A549 (cell line): ENCODE results near the gene TMEM222. TPM values are rescaled to one million over a fixed set of nuclear protein-coding genes. Genes with fewer than 3 reads are reported as not detected.
A peak's percentile ranks its signal among the peaks of the same experiment; 100 is the strongest.

Experiments
- ATAC-seq, 2 experiments: fragments of 200-7000 bp in 1 of 2; fragments of >200 bp in 1 of 2; cut with Nextera tagmentation in 1 of 2; cut with Tn5 transposase in 1 of 2; 3 replicates each; pipeline versions ENCODE4 v1.8.0 to v1.9.1; 2018 to 2020; ENCODE audit warnings: mild to moderate bottlenecking in 1 of 2, moderate library complexity in 1 of 2
- CTCF ChIA-PET: fragments of 300-600 bp; sonication (Branson Sonifier 250); formaldehyde crosslinking; extraction: SDS; loops from one replicate; lab custom pipeline; 2021; ENCODE audit warnings: antibody characterized with exemption, inconsistent platforms; lab: Yijun Ruan, JAX
- POLR2A ChIA-PET: fragments of 350-600 bp; formaldehyde crosslinking; extraction: SDS; loops from one replicate; lab custom pipeline; 2021; ENCODE audit warnings: antibody characterized with exemption, inconsistent platforms; lab: Yijun Ruan, JAX
- DNase-seq, 2 experiments: peaks; one replicate each; pipeline versions ENCODE4 v3.0.0 to v3.0.0-alpha.2; 2011 to 2016; ENCODE audit warnings: low read depth in 1 of 2, low spot score in 1 of 2
- FAIRE-seq: peaks from 2 replicates; lab custom pipeline; 2011; peaks lifted over from hg19 to GRCh38; lab: Jason Lieb, UNC
- H3K27ac ChIP-seq, 2 experiments: fragments of >200 bp; sonication (Bioruptor Twin); formaldehyde crosslinking; 3 replicates each; pipeline ENCODE4 v1.5.1; 2016 to 2017
- H3K4me1 ChIP-seq: fragments of >200 bp; sonication (Bioruptor Twin); formaldehyde crosslinking; 3 replicates; pipeline ENCODE4 v1.6.1; 2016
- H3K4me2 ChIP-seq: fragments of >200 bp; sonication (Bioruptor Twin); formaldehyde crosslinking; 3 replicates; pipeline ENCODE4 v1.6.1; 2016
- H3K4me3 ChIP-seq: fragments of >200 bp; sonication (Bioruptor Twin); formaldehyde crosslinking; 3 replicates; pipeline ENCODE4 v1.5.1; 2016
- H3K9me3 ChIP-seq: fragments of >200 bp; sonication (Bioruptor Twin); formaldehyde crosslinking; 3 replicates; pipeline ENCODE4 v1.6.1; 2016
- FOSL2 ChIP-seq, 2 experiments: fragments of 450-650 bp in 1 of 2; fragments of >200 bp in 1 of 2; sonication (Bioruptor Twin) in 1 of 2; formaldehyde crosslinking; IDR thresholded peaks; 2 replicates each; pipeline versions ENCODE4 v1.5.0 to v1.6.1; 2016 to 2020; ENCODE audit warnings: mild to moderate bottlenecking in 1 of 2, moderate library complexity in 1 of 2
- FOXS1 ChIP-seq: fragments of 250-450 bp; sonication (Bioruptor Pico); IDR thresholded peaks from 2 replicates; pipeline ENCODE4 v1.5.0; 2020; ENCODE audit warnings: mild to moderate bottlenecking, moderate library complexity
- HEYL ChIP-seq: fragments of 250-450 bp; sonication (Bioruptor Pico); IDR thresholded peaks from 2 replicates; pipeline ENCODE4 v1.8.0; 2021; ENCODE audit warnings: mild to moderate bottlenecking, moderate library complexity
- HOXA7 ChIP-seq: fragments of 250-450 bp; sonication (Bioruptor Pico); IDR thresholded peaks from 2 replicates; pipeline ENCODE4 v1.5.0; 2020; ENCODE audit warnings: mild to moderate bottlenecking, moderate library complexity
- HOXB13 ChIP-seq: fragments of 250-450 bp; sonication (Bioruptor Pico); IDR thresholded peaks from 2 replicates; pipeline ENCODE4 v1.5.0; 2020; ENCODE audit warnings: low read depth, mild to moderate bottlenecking, moderate library complexity
- PBX3 ChIP-seq: IDR thresholded peaks from 2 replicates; pipeline ENCODE4 v1.6.1; 2012
- POLR2A ChIP-seq: IDR thresholded peaks from 2 replicates; pipeline ENCODE4 v1.6.1; 2012; ENCODE audit warnings: mild to moderate bottlenecking, low read length
- RAD21 ChIP-seq, 2 experiments: fragments of >200 bp in 1 of 2; sonication (Bioruptor Twin) in 1 of 2; formaldehyde crosslinking in 1 of 2; IDR thresholded peaks in 1 of 2; conservative IDR thresholded peaks in 1 of 2; 2 replicates in 1 of 2; 3 replicates in 1 of 2; pipeline ENCODE4 v1.6.1; 2012 to 2018; ENCODE audit warnings: inconsistent platforms in 1 of 2
- RCOR1 ChIP-seq: fragments of 150-350 bp; IDR thresholded peaks from 2 replicates; pipeline ENCODE4 v1.6.1; 2014; ENCODE audit warnings: antibody characterized with exemption, low read length, low read depth
- SMC3 ChIP-seq: fragments of >200 bp; sonication (Bioruptor Twin); formaldehyde crosslinking; IDR thresholded peaks from 3 replicates; pipeline ENCODE4 v1.6.1; 2018; ENCODE audit warnings: inconsistent platforms
- ZNF302 ChIP-seq: fragments of 250-450 bp; sonication (Bioruptor Pico); IDR thresholded peaks from 2 replicates; pipeline ENCODE4 v1.9.0; 2021; ENCODE audit warnings: inconsistent platforms, mild to moderate bottlenecking, moderate library complexity
- WGBS: methylation state at CpG from one replicate; pipeline ENCODE4 v1.1.6; 2017; ENCODE audit errors: missing lambda C conversion rate; 5-methylcytosine and 5-hydroxymethylcytosine counted together
- polyA plus RNA-seq, 4 experiments: library from polyadenylated mRNA; depleted of rRNA in 3 of 4; stranded (reverse); fragments of >200 nt; fragmentation: RNase III in 1 of 4; extraction: RNeasy Plus Mini Kit Qiagen cat#74134 plus additional on column Dnase treatment in 1 of 4; gene quantifications; 2 replicates in 3 of 4; 3 replicates in 1 of 4; pipeline ENCODE4 v1.2.3, GENCODE V29; 2011 to 2017
- TF ChIP-seq, protein P1 (sequence below): fragments of >200 bp; sonication (Bioruptor Twin); formaldehyde crosslinking; IDR thresholded peaks from 3 replicates; pipeline ENCODE4 v1.5.1; 2016
- TF ChIP-seq, protein P2 (sequence below): IDR thresholded peaks from 2 replicates; pipeline ENCODE4 v1.6.1; 2012

TMEM222 gene
- polyA plus RNA-seq, 2 of the 4 experiments (the other 2 are of a cell fraction): 28.4 to 30.0 TPM

- peak overlapping the region; percentile 57 to 71; a peak in 5 of 6 replicates for H3K27ac ChIP-seq
- WGBS: 32% methylated on average over 8 of the region's 14 CpGs
- peak overlapping the region; percentile 33; the same call in 1 of the 3 replicates for H3K4me2 ChIP-seq
- ChIA-PET CTCF (interaction anchor here (0.6 to 10.6 kb wide), 38 partner anchors 9 to 653 kb away, joined by 3 to 215 read pairs (median 5); partner anchors contain the start of genes AHDC1, CD164L2, GPR3 and SYTL1), POLR2A (no interaction called here)
- no peak overlapping the region for H3K4me3 ChIP-seq
- FAIRE-seq (no peak), ATAC-seq (peak; percentile 52 to 78; a peak in 5 of 6 replicates), DNase-seq (peak in 1 of 2 experiments; percentile 75)
- H3K4me1 ChIP-seq: peaks cover 23% of the 10 kb centered on the region
- H3K9me3 ChIP-seq: no peaks in the 10 kb centered on the region
- no peak for TF ChIP-seq HOXA7 (CRISPR knock-in tag)
- TF ChIP-seq HOXB13: no peak
- no peak for TF ChIP-seq POLR2A
Measured at GRCh38 chr1:27299385-27300271, 22.3 kb upstream of the TMEM222 start.

DNA sequence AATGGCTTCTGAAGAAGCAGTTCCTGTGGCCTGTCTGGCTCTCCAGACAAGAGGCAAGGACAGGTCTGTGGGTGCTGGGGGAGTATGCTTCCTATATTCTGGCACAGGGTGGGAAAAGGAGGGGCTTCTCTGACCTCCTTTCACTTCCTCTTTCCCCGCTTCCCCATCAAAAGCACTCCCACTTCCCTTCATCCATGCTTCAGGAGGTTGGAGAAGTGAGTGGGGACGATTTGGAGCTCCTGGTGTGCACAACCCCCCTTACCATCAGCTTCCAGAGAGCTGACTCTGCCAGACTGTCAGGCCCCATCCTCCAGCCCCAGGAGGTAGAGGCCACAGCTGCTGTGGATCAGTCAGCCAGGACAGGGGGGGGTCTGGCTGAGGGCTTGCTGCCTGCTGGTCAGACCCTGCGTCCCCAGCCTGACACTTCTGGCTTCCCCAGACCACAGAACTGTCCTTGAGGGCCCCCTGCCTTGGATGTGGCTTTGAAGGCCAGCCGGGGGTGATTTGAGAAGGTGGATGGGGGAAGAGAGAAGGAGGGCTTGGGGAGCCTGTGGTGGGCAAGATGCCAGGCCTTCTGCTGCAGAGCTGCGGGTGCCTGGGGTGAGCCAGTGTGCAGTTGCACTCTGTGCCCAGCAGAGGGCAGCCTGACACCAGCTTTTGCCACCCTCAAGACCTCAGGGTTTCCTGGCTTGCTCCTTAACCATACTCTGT is 21.5 kb upstream of the TMEM222 start:
- peak; percentile 76 to 80 for DNase-seq
- Histone ChIP-seq H3K4me2 (peak overlapping the region; percentile 30; the same call in 1 of the 3 replicates), H3K4me1 (peaks cover 23% of the 10 kb centered on the region), H3K27ac (peak overlapping the region; percentile 55 to 71; a peak in 5 of 6 replicates), H3K9me3 (no peaks in the 10 kb centered on the region)
- CTCF ChIA-PET: interaction anchor here (0.5 to 10.6 kb wide), 49 partner anchors 9 to 879 kb away, joined by 3 to 215 read pairs (median 4); partner anchors contain the start of genes AHDC1, CD164L2, GPR3 and MAP3K6
- ATAC-seq: peak; percentile 81 to 93
- TF ChIP-seq FOXS1 (no peak), FOSL2 (IDR thresholded peaks at IDR 0.05) (no peak), FOSL2 (CRISPR knock-in tag; IDR thresholded peaks at IDR 0.05) (no peak), SMC3 (peak; percentile 75), RAD21 (conservative IDR thresholded peaks at IDR 0.05 in 1 of 2, IDR thresholded peaks at IDR 0.05 in 1 of 2) (peak; percentile 82 to 92)
- TF ChIP-seq, protein P1, sequence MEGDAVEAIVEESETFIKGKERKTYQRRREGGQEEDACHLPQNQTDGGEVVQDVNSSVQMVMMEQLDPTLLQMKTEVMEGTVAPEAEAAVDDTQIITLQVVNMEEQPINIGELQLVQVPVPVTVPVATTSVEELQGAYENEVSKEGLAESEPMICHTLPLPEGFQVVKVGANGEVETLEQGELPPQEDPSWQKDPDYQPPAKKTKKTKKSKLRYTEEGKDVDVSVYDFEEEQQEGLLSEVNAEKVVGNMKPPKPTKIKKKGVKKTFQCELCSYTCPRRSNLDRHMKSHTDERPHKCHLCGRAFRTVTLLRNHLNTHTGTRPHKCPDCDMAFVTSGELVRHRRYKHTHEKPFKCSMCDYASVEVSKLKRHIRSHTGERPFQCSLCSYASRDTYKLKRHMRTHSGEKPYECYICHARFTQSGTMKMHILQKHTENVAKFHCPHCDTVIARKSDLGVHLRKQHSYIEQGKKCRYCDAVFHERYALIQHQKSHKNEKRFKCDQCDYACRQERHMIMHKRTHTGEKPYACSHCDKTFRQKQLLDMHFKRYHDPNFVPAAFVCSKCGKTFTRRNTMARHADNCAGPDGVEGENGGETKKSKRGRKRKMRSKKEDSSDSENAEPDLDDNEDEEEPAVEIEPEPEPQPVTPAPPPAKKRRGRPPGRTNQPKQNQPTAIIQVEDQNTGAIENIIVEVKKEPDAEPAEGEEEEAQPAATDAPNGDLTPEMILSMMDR: peak; percentile 79
- TF ChIP-seq, protein P2, sequence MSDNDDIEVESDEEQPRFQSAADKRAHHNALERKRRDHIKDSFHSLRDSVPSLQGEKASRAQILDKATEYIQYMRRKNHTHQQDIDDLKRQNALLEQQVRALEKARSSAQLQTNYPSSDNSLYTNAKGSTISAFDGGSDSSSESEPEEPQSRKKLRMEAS: no peak
- TF ChIP-seq, all 56 proteins: peak for 3
- 46% methylated on average over 3 of the region's 5 CpGs for WGBS
- H3K4me3 ChIP-seq: no peak overlapping the region
- POLR2A ChIA-PET: interaction anchor here (0.6 kb wide), 1 partner anchor 93 kb away, joined by 3 read pairs; no protein-coding TSS in a partner anchor
- no peak for FAIRE-seq

DNA sequence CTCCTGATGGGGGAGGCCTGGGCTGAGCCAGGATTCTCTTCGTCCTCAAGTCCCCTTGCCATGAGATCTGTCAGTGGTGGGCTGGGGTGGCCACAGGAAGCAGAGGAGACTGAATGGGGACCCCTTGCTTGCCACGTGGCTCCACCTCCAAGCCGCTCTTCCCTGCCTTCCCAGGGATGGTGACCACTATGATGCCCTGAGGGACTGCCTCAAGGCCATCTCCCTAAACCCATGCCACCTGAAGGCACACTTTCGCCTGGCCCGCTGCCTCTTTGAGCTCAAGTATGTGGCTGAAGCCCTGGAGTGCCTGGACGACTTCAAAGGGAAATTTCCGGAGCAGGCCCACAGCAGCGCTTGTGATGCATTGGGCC is 20.9 kb upstream of the TMEM222 start:
- POLR2A ChIA-PET: interaction anchor here (0.6 kb wide), 1 partner anchor 92 kb away, joined by 3 read pairs; no protein-coding TSS in a partner anchor
- FAIRE-seq: no peak

More for the DNA sequence above, 20.9 kb upstream of the TMEM222 start:
- CTCF ChIA-PET: interaction anchor here (0.5 to 10.6 kb wide), 43 partner anchors 10 to 878 kb away, joined by 3 to 215 read pairs (median 5); partner anchors contain the start of genes AHDC1, CD164L2, GPR3 and MAP3K6
- H3K27ac ChIP-seq: peak overlapping the region in 1 of 2 experiments; percentile 38; a peak in 1 of 6 replicates
- H3K4me1 ChIP-seq: peaks cover 23% of the 10 kb centered on the region
- TF ChIP-seq RCOR1: no peak
- no peak for TF ChIP-seq HEYL (CRISPR knock-in tag)
- no peak for TF ChIP-seq PBX3
- TF ChIP-seq ZNF302 (CRISPR knock-in tag): no peak
- H3K4me3 ChIP-seq: no peak overlapping the region
- DNase-seq: no peak
- 45% methylated on average over 6 of the region's 8 CpGs for WGBS
- ATAC-seq: peak; percentile 2 to 20; a peak in 3 of 6 replicates
- H3K9me3 ChIP-seq: no peaks in the 10 kb centered on the region
- H3K4me2 ChIP-seq: no peak overlapping the region
